Esophagus muscularis mucosa (tissue), 3 donors: ENCODE data around the gene CBL.

ENCODE experiments used
- POLR2A ChIP-seq: fragments of 450-650 bp; IDR thresholded peaks from one replicate; pipeline ENCODE4 v1.6.1; 2017; ENCODE audit warnings: antibody characterized with exemption, moderate library complexity, mild to moderate bottlenecking, low read depth
- TF ChIP-seq, protein P1 (sequence below), 3 experiments: fragments of 200-600 bp in 2 of 3; fragments of 450-650 bp in 1 of 3; sonication (generic) in 2 of 3; IDR thresholded peaks; one replicate each; pipeline ENCODE4 v1.5.1; 2017 to 2019; ENCODE audit warnings: antibody characterized with exemption in 3 of 3, mild to moderate bottlenecking in 2 of 3, moderate library complexity in 1 of 3

DNA sequence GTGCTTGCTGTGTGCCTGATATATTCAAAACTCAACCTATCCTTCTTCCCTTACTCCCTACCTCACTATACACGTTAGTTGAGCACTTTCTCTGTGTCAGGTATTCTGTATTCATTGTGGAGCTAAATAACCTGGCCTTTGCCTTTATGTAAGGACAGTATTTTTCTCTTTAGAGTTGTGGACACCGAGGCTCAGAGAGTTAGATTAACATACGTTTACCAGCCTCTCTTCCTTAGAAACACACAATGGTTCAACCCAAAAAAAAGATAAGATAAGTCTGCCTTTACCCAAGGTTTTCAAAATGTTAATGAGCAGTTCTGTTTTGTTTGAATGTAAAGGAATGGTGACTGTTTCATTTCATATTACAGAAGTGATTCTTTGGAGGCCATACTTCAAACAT, 45.0 kb downstream of the CBL start:
- TF ChIP-seq, protein P1, sequence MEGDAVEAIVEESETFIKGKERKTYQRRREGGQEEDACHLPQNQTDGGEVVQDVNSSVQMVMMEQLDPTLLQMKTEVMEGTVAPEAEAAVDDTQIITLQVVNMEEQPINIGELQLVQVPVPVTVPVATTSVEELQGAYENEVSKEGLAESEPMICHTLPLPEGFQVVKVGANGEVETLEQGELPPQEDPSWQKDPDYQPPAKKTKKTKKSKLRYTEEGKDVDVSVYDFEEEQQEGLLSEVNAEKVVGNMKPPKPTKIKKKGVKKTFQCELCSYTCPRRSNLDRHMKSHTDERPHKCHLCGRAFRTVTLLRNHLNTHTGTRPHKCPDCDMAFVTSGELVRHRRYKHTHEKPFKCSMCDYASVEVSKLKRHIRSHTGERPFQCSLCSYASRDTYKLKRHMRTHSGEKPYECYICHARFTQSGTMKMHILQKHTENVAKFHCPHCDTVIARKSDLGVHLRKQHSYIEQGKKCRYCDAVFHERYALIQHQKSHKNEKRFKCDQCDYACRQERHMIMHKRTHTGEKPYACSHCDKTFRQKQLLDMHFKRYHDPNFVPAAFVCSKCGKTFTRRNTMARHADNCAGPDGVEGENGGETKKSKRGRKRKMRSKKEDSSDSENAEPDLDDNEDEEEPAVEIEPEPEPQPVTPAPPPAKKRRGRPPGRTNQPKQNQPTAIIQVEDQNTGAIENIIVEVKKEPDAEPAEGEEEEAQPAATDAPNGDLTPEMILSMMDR (IDR thresholded peaks at IDR 0.05): no peak
- no peak for TF ChIP-seq POLR2A
